IPS-15b (cell line): ENCODE measurements around the gene RAB31.

Source experiments
- H3K27me3 ChIP-seq: one replicate; pipeline ENCODE4 v1.6.1; 2013; ENCODE audit warnings: low read length; ENCODE audit not compliant: control insufficient read depth, insufficient read depth
- H3K36me3 ChIP-seq: one replicate; pipeline ENCODE4 v1.6.1; 2013; ENCODE audit warnings: low read length; ENCODE audit not compliant: control insufficient read depth, insufficient read depth
- H3K4me1 ChIP-seq: one replicate; pipeline ENCODE4 v1.6.1; 2013; ENCODE audit warnings: mild to moderate bottlenecking, low read length; ENCODE audit not compliant: control insufficient read depth, insufficient read depth
- H3K4me3 ChIP-seq: one replicate; pipeline ENCODE4 v1.5.1; 2013; ENCODE audit warnings: low read depth, low read length
- H3K9ac ChIP-seq: one replicate; pipeline ENCODE4 v1.6.1; 2013; ENCODE audit warnings: low read depth, mild to moderate bottlenecking, low read length
- H3K9me3 ChIP-seq: one replicate; pipeline ENCODE4 v1.6.1; 2013; ENCODE audit warnings: mild to moderate bottlenecking, low read length; ENCODE audit not compliant: control insufficient read depth, insufficient read depth

RAB31 gene

GRCh38 chr18:9858642-9859041, 150.5 kb downstream of the RAB31 start:
- H3K4me3 ChIP-seq = no peak overlapping the region
- no peaks in the 10 kb centered on the region for H3K27me3 ChIP-seq
- no peak overlapping the region for H3K9ac ChIP-seq
- no peaks in the 10 kb centered on the region for H3K9me3 ChIP-seq
- H3K36me3 ChIP-seq = no peaks in the 10 kb centered on the region
- no peaks in the 10 kb centered on the region for H3K4me1 ChIP-seq

GRCh38 chr18:9859232-9859631, 151.1 kb downstream of the RAB31 start:
- Histone ChIP-seq H3K4me3 (no peak overlapping the region), H3K4me1 (no peaks in the 10 kb centered on the region), H3K27me3 (no peaks in the 10 kb centered on the region), H3K36me3 (no peaks in the 10 kb centered on the region), H3K9me3 (no peaks in the 10 kb centered on the region), H3K9ac (no peak overlapping the region)

- H3K4me3 ChIP-seq = no peak overlapping the region
- H3K36me3 ChIP-seq = no peaks in the 10 kb centered on the region
- no peaks in the 10 kb centered on the region for H3K4me1 ChIP-seq
- H3K27me3 ChIP-seq = no peaks in the 10 kb centered on the region
- peaks cover 4% of the 10 kb centered on the region for H3K9me3 ChIP-seq
- H3K9ac ChIP-seq = no peak overlapping the region
These were observed 152.6 kb downstream of the RAB31 start for GRCh38 chr18:9860682-9861081.

GRCh38 chr18:9861157-9861556, 153.1 kb downstream of the RAB31 start:
- Histone ChIP-seq H3K27me3 (no peaks in the 10 kb centered on the region), H3K4me1 (no peaks in the 10 kb centered on the region), H3K4me3 (no peak overlapping the region), H3K9ac (no peak overlapping the region), H3K36me3 (no peaks in the 10 kb centered on the region), H3K9me3 (peaks cover 4% of the 10 kb centered on the region)

- peaks cover 4% of the 10 kb centered on the region for H3K9me3 ChIP-seq
- no peak overlapping the region for H3K4me3 ChIP-seq
- no peak overlapping the region for H3K9ac ChIP-seq
- H3K36me3 ChIP-seq = no peaks in the 10 kb centered on the region
- no peaks in the 10 kb centered on the region for H3K27me3 ChIP-seq
- H3K4me1 ChIP-seq = no peaks in the 10 kb centered on the region
These were observed 153.8 kb downstream of the RAB31 start for GRCh38 chr18:9861933-9862332.

GRCh38 chr18:9862686-9863085, 154.6 kb downstream of the RAB31 start:
- H3K4me3 ChIP-seq = no peak overlapping the region
- no peak overlapping the region for H3K9ac ChIP-seq
- H3K4me1 ChIP-seq = no peaks in the 10 kb centered on the region
- H3K9me3 ChIP-seq = peaks cover 4% of the 10 kb centered on the region
- no peaks in the 10 kb centered on the region for H3K27me3 ChIP-seq
- no peaks in the 10 kb centered on the region for H3K36me3 ChIP-seq

- no peaks in the 10 kb centered on the region for H3K27me3 ChIP-seq
- H3K4me1 ChIP-seq = no peaks in the 10 kb centered on the region
- no peak overlapping the region for H3K4me3 ChIP-seq
- peaks cover 4% of the 10 kb centered on the region for H3K9me3 ChIP-seq
- no peak overlapping the region for H3K9ac ChIP-seq
- H3K36me3 ChIP-seq = no peaks in the 10 kb centered on the region
These were observed 155.2 kb downstream of the RAB31 start for GRCh38 chr18:9863282-9863681.

GRCh38 chr18:9865764-9866490, 157.8 kb downstream of the RAB31 start:
- no peak overlapping the region for H3K4me3 ChIP-seq
- peaks cover 16% of the 10 kb centered on the region for H3K4me1 ChIP-seq
- H3K27me3 ChIP-seq = no peaks in the 10 kb centered on the region
- H3K36me3 ChIP-seq = no peaks in the 10 kb centered on the region
- peaks cover 4% of the 10 kb centered on the region for H3K9me3 ChIP-seq
- H3K9ac ChIP-seq = no peak overlapping the region

GRCh38 chr18:9866627-9867026, 158.5 kb downstream of the RAB31 start:
- Histone ChIP-seq H3K4me3 (no peak overlapping the region), H3K36me3 (no peaks in the 10 kb centered on the region), H3K9me3 (peaks cover 4% of the 10 kb centered on the region), H3K27me3 (no peaks in the 10 kb centered on the region), H3K9ac (no peak overlapping the region), H3K4me1 (peaks cover 16% of the 10 kb centered on the region)

GRCh38 chr18:9867071-9867594, 159.0 kb downstream of the RAB31 start:
- Histone ChIP-seq H3K9ac (no peak overlapping the region), H3K27me3 (no peaks in the 10 kb centered on the region), H3K9me3 (peaks cover 4% of the 10 kb centered on the region), H3K4me3 (no peak overlapping the region), H3K4me1 (peaks cover 16% of the 10 kb centered on the region), H3K36me3 (no peaks in the 10 kb centered on the region)

- Histone ChIP-seq H3K9ac (no peak overlapping the region), H3K36me3 (no peaks in the 10 kb centered on the region), H3K4me3 (no peak overlapping the region), H3K27me3 (no peaks in the 10 kb centered on the region), H3K9me3 (peaks cover 4% of the 10 kb centered on the region), H3K4me1 (peaks cover 16% of the 10 kb centered on the region)
These were observed 161.0 kb downstream of the RAB31 start for GRCh38 chr18:9868857-9869714.
